Measurements from ENCODE around the gene CCDC149.

Gene CCDC149

DNA sequence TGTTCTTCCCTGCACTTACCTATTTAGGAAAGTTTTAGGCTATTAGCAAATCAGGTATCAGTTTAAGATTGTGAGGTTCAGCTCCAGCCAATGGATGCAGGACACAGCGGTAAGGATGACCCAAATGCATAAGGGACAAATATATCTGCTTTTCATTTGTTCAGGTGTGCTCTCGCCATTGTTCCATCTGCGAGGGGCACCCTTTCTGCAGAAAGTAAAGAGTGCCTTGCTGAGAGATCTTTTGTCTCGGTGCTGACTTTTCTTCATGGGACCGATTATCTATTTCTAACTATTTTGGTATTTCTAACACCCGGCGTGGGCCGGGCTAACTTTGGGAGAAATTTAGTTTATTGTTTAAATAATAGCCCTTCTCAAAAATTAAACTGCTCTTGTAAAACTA lies 49.0 kb downstream of the CCDC149 start:
- H3K36me3 ChIP-seq (ENCODE audit: control insufficient read depth, insufficient read depth, low read length) = no peaks in the 10 kb centered on the region; the same call in 1 of the 2 replicates
- H3K9ac ChIP-seq (ENCODE audit: low read length) = no peak overlapping the region
- H3K4me3 ChIP-seq (ENCODE audit: low read depth, low read length) = no peak overlapping the region
- peaks cover 37% of the 10 kb centered on the region for H3K9me3 ChIP-seq (ENCODE audit: control insufficient read depth, insufficient read depth, low read depth, low read length)
- no peak overlapping the region for H3K27ac ChIP-seq (ENCODE audit: low read depth, low read length)
- H3K27me3 ChIP-seq (ENCODE audit: control insufficient read depth, insufficient read depth, low read length) = no peaks in the 10 kb centered on the region
- H3K4me1 ChIP-seq (ENCODE audit: control insufficient read depth, insufficient read depth, low read length) = peaks cover 17% of the 10 kb centered on the region; the same call in 1 of the 2 replicates

DNA sequence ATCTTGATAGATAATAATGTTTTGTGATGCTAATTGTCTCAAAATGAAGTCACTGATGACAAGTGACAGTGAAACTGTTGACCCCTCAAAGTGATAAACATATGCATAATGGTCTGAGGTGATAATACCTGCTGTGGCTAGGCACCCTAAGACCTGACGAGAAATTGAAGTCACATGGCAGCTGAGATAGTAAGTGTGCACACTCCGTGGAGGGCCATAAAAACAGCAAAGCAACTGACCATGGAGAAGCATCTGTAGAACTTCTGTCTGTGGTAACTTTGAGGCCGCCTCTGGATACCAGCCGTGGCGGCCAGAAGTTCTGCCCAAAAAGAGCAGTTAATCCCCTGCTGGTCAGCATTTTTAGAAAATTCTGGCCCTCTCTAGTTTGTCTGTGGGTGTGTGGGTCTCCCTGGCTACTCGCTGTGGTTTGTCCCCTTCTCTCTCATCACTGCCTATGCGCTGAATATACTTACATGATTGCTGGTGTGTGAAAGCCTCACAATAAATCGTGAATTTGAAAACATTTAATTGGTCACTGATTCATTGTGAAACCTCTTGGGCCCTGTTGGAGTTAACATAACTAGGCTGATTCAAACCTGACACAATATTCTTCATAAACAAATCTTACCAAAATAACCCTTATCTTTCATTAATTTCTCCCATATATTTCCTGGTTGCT lies 50.6 kb downstream of the CCDC149 start:
- H3K9ac ChIP-seq (ENCODE audit: low read length) = no peak overlapping the region
- peaks cover 37% of the 10 kb centered on the region for H3K9me3 ChIP-seq (ENCODE audit: control insufficient read depth, insufficient read depth, low read depth, low read length)
- no peak overlapping the region for H3K4me3 ChIP-seq (ENCODE audit: low read depth, low read length)
- no peaks in the 10 kb centered on the region for H3K27me3 ChIP-seq (ENCODE audit: control insufficient read depth, insufficient read depth, low read length)
- H3K4me1 ChIP-seq (ENCODE audit: control insufficient read depth, insufficient read depth, low read length) = peaks cover 1% of the 10 kb centered on the region; the same call in 1 of the 2 replicates
- H3K27ac ChIP-seq (ENCODE audit: low read depth, low read length) = no peak overlapping the region
- no peaks in the 10 kb centered on the region; the same call in 1 of the 2 replicates for H3K36me3 ChIP-seq (ENCODE audit: control insufficient read depth, insufficient read depth, low read length)

GRCh38 chr4:24858550-24858949 lies 54.3 kb downstream of the CCDC149 start:
- H3K4me1 ChIP-seq (ENCODE audit: control insufficient read depth, insufficient read depth, low read length) = no peaks in the 10 kb centered on the region
- H3K9ac ChIP-seq (ENCODE audit: low read length) = no peak overlapping the region
- H3K27ac ChIP-seq (ENCODE audit: low read depth, low read length) = no peak overlapping the region

DNA sequence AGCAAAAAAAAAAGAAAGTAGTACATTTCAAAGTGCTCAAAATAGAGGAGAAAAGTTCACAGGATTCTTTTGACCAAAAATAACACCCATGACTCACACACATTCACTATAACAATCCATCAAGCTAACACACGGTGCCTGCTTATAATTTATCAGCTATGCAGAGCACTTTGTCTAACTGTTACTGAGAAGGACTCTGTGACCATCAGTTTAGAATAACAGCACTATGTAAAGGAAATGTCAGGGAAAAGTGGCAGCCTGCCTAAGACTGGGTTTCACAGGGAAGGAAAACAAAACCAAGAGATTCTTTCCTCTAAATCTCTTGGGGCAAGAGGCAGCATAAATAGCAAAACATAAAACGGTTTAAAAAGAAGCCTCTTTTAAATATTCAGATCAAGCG lies 54.8 kb downstream of the CCDC149 start:
- Histone ChIP-seq H3K4me3 (ENCODE audit: low read depth, low read length) (no peak overlapping the region), H3K27ac (ENCODE audit: low read depth, low read length) (no peak overlapping the region), H3K27me3 (ENCODE audit: control insufficient read depth, insufficient read depth, low read length) (no peaks in the 10 kb centered on the region), H3K4me1 (ENCODE audit: control insufficient read depth, insufficient read depth, low read length) (no peaks in the 10 kb centered on the region), H3K9ac (ENCODE audit: low read length) (no peak overlapping the region), H3K36me3 (ENCODE audit: control insufficient read depth, insufficient read depth, low read length) (no peaks in the 10 kb centered on the region), H3K9me3 (ENCODE audit: control insufficient read depth, insufficient read depth, low read depth, low read length) (peaks cover 10% of the 10 kb centered on the region)

More at GRCh38 chr4:24858550-24858949, 54.3 kb downstream of the CCDC149 start:
- Histone ChIP-seq H3K36me3 (ENCODE audit: control insufficient read depth, insufficient read depth, low read length) (no peaks in the 10 kb centered on the region), H3K4me3 (ENCODE audit: low read depth, low read length) (no peak overlapping the region), H3K27me3 (ENCODE audit: control insufficient read depth, insufficient read depth, low read length) (no peaks in the 10 kb centered on the region), H3K9me3 (ENCODE audit: control insufficient read depth, insufficient read depth, low read depth, low read length) (peaks cover 14% of the 10 kb centered on the region)

- H3K4me3 ChIP-seq (ENCODE audit: low read depth, low read length) = no peak overlapping the region
- H3K4me1 ChIP-seq (ENCODE audit: control insufficient read depth, insufficient read depth, low read length) = no peaks in the 10 kb centered on the region
- no peaks in the 10 kb centered on the region for H3K27me3 ChIP-seq (ENCODE audit: control insufficient read depth, insufficient read depth, low read length)
- H3K36me3 ChIP-seq (ENCODE audit: control insufficient read depth, insufficient read depth, low read length) = no peaks in the 10 kb centered on the region
- H3K9me3 ChIP-seq (ENCODE audit: control insufficient read depth, insufficient read depth, low read depth, low read length) = peaks cover under 1% of the 10 kb centered on the region; the same call in 1 of the 2 replicates
- no peak overlapping the region for H3K27ac ChIP-seq (ENCODE audit: low read depth, low read length)
- no peak overlapping the region for H3K9ac ChIP-seq (ENCODE audit: low read length)
Observed at GRCh38 chr4:24856586-24856985, 56.3 kb downstream of the CCDC149 start.

DNA sequence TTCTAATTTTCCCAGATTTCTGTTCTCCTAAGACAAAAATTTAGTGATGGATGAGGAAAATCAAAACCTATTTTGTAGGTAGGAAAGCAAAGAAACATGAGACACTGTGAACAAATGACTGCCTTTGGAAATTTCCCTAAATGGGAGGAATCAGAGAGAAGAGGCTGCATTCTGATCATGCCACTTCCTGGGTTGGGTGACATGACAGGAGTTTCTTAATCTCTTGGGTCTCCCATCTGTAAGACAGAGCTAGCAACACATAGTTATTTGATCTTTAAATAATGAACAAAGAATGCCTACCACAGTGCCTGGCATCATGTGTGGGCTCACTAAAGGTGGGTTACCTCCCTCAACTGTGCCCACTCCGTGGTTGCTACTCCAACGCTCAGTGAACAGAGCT lies 57.1 kb downstream of the CCDC149 start:
- Histone ChIP-seq H3K4me3 (ENCODE audit: low read depth, low read length) (no peak overlapping the region), H3K27ac (ENCODE audit: low read depth, low read length) (no peak overlapping the region), H3K9ac (ENCODE audit: low read length) (no peak overlapping the region), H3K9me3 (ENCODE audit: control insufficient read depth, insufficient read depth, low read depth, low read length) (no peaks in the 10 kb centered on the region), H3K4me1 (ENCODE audit: control insufficient read depth, insufficient read depth, low read length) (peaks cover 4% of the 10 kb centered on the region; the same call in 1 of the 2 replicates), H3K27me3 (ENCODE audit: control insufficient read depth, insufficient read depth, low read length) (no peaks in the 10 kb centered on the region), H3K36me3 (ENCODE audit: control insufficient read depth, insufficient read depth, low read length) (no peaks in the 10 kb centered on the region)

GRCh38 chr4:24853142-24853541 lies 59.7 kb downstream of the CCDC149 start:
- Histone ChIP-seq H3K4me3 (ENCODE audit: low read depth, low read length) (no peak overlapping the region), H3K27ac (ENCODE audit: low read depth, low read length) (no peak overlapping the region), H3K4me1 (ENCODE audit: control insufficient read depth, insufficient read depth, low read length) (peaks cover 8% of the 10 kb centered on the region; the same call in 1 of the 2 replicates), H3K36me3 (ENCODE audit: control insufficient read depth, insufficient read depth, low read length) (no peaks in the 10 kb centered on the region), H3K9me3 (ENCODE audit: control insufficient read depth, insufficient read depth, low read depth, low read length) (no peaks in the 10 kb centered on the region), H3K27me3 (ENCODE audit: control insufficient read depth, insufficient read depth, low read length) (no peaks in the 10 kb centered on the region), H3K9ac (ENCODE audit: low read length) (no peak overlapping the region)

DNA sequence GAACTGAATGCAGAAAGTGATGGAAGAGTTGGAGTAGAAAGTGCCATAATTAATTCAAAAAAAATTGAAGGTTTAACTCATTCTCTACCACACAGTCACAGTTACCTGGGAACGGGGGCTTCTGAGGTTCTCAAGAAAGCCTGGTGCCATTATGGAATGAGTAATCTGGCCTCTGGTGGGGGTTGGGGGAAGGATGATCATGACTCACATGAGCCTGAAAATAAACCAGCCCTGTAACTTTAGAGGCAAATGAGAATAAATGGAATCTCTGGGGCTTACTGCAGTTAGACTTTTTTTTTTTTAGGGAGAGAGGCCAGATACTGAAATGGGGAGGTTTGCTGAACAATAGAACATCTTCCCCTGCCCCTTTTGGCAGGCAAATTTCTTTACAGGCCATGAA lies 62.2 kb downstream of the CCDC149 start:
- no peak overlapping the region for H3K4me3 ChIP-seq (ENCODE audit: low read depth, low read length)
- no peaks in the 10 kb centered on the region for H3K9me3 ChIP-seq (ENCODE audit: control insufficient read depth, insufficient read depth, low read depth, low read length)
- peaks cover 14% of the 10 kb centered on the region for H3K4me1 ChIP-seq (ENCODE audit: control insufficient read depth, insufficient read depth, low read length)
- no peak overlapping the region for H3K9ac ChIP-seq (ENCODE audit: low read length)
- no peaks in the 10 kb centered on the region for H3K36me3 ChIP-seq (ENCODE audit: control insufficient read depth, insufficient read depth, low read length)
- no peak overlapping the region for H3K27ac ChIP-seq (ENCODE audit: low read depth, low read length)
- no peaks in the 10 kb centered on the region for H3K27me3 ChIP-seq (ENCODE audit: control insufficient read depth, insufficient read depth, low read length)

- Histone ChIP-seq H3K27ac (ENCODE audit: low read depth, low read length) (no peak overlapping the region), H3K9me3 (ENCODE audit: control insufficient read depth, insufficient read depth, low read depth, low read length) (no peaks in the 10 kb centered on the region), H3K27me3 (ENCODE audit: control insufficient read depth, insufficient read depth, low read length) (no peaks in the 10 kb centered on the region), H3K4me1 (ENCODE audit: control insufficient read depth, insufficient read depth, low read length) (peaks cover 14% of the 10 kb centered on the region), H3K36me3 (ENCODE audit: control insufficient read depth, insufficient read depth, low read length) (no peaks in the 10 kb centered on the region), H3K4me3 (ENCODE audit: low read depth, low read length) (no peak overlapping the region), H3K9ac (ENCODE audit: low read length) (no peak overlapping the region)
Observed at GRCh38 chr4:24849756-24850155, 63.1 kb downstream of the CCDC149 start.

- H3K4me1 ChIP-seq (ENCODE audit: control insufficient read depth, insufficient read depth, low read length) = peaks cover 14% of the 10 kb centered on the region
- H3K27me3 ChIP-seq (ENCODE audit: control insufficient read depth, insufficient read depth, low read length) = no peaks in the 10 kb centered on the region
- H3K4me3 ChIP-seq (ENCODE audit: low read depth, low read length) = no peak overlapping the region
- no peak overlapping the region for H3K9ac ChIP-seq (ENCODE audit: low read length)
- no peak overlapping the region for H3K27ac ChIP-seq (ENCODE audit: low read depth, low read length)
- no peaks in the 10 kb centered on the region for H3K36me3 ChIP-seq (ENCODE audit: control insufficient read depth, insufficient read depth, low read length)
- H3K9me3 ChIP-seq (ENCODE audit: control insufficient read depth, insufficient read depth, low read depth, low read length) = no peaks in the 10 kb centered on the region
Observed at GRCh38 chr4:24849351-24849750, 63.5 kb downstream of the CCDC149 start.

DNA sequence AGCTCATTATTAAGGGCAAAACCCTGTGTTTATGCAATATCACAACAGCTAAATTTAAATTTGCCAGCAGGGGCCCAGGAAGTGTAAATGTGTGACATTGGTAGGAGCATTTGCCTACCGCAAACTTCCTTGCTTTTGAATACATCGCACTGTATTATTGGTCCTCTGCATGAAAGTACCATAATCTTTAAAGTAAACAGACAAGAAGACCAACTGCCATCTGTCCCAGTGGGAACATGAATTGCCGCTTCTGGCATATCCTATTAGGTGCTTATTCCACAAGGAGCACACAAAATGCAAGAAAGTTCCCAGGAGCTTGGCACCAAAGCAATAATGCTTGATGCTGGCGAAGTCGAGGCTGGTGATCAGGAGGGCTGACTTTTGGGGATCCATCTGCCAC lies 66.1 kb downstream of the CCDC149 start:
- no peaks in the 10 kb centered on the region for H3K36me3 ChIP-seq (ENCODE audit: control insufficient read depth, insufficient read depth, low read length)
- peaks cover 14% of the 10 kb centered on the region for H3K4me1 ChIP-seq (ENCODE audit: control insufficient read depth, insufficient read depth, low read length)
- H3K4me3 ChIP-seq (ENCODE audit: low read depth, low read length) = no peak overlapping the region
- no peak overlapping the region for H3K27ac ChIP-seq (ENCODE audit: low read depth, low read length)
- H3K9ac ChIP-seq (ENCODE audit: low read length) = no peak overlapping the region
- no peaks in the 10 kb centered on the region for H3K9me3 ChIP-seq (ENCODE audit: control insufficient read depth, insufficient read depth, low read depth, low read length)
- H3K27me3 ChIP-seq (ENCODE audit: control insufficient read depth, insufficient read depth, low read length) = no peaks in the 10 kb centered on the region
